Measurements from ENCODE around the gene PANK2.

PANK2 gene

DNA sequence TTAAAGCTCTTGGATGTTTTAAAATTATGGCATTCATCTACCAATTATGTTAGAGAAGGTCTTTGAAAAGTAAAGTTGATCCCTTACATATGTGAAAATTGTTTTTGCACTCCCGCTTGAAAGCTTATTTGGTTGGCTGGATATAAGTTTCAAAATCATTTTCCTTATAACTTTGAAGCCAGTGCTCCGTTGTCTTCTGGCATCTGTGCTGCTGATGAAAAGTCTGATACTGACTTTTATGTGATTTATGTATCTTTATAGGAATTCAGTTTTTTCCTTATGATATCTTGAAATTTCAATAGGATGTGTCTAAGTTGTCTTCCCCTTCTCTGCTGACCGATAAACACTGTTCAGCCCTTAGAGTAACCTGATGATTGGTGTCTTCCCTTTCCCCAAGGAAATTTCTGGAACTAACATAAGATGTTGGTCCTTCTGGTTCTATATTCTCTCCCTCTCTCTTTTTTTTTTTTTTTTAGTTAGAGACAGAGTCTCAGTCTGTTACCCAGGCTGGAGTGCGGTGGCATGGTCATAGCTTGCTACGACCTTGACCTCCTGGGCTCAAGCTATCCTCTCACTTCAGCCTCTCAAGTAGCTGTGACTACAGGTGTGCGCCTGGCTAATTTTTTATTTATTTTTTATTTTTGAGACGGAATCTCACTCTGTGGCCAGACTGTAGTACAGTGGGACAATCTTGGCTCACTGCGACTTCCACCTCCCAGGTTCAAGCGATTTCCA, 12.7 kb downstream of the PANK2 start:
- DNase-seq, result no peak

DNA sequence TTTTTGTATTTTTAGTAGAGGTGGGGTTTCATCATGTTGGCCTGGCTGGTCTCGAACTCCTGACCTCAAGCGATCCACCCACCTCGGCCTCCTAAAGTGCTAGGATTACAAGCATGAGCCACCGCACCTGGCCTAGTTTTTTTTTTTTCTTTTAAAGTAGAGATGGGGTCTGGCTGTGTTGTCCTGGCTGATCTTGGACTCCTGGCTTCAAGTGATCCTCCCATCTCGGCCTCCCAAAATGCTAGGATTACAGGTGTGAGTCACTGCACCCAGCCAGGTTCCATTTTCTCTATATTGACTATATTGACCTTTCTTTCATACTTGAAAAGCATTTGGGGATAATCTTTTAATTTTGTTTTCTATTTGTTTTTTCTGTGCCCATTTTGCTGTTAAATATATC, 13.3 kb downstream of the PANK2 start:
- no peak for DNase-seq

DNA sequence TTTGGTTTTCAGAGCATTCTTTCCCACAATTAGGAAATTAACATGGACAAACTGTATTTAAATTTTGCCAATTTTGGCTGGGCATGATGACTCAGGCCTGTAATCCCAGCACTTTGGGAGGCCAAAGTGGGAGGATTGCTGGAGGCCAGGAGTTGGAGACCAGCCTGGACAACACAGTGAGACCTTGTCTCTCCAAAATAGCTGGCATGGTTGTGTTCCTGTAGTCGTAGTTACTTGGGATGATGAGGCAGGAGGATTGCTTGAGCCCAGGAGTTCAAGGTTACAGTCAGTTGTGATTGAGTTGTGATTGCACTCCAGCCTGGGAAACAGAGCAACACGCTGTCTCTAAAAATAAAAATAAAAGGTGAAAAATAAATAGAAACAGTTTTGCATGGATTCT, 15.0 kb downstream of the PANK2 start:
- DNase-seq, result no peak

DNA sequence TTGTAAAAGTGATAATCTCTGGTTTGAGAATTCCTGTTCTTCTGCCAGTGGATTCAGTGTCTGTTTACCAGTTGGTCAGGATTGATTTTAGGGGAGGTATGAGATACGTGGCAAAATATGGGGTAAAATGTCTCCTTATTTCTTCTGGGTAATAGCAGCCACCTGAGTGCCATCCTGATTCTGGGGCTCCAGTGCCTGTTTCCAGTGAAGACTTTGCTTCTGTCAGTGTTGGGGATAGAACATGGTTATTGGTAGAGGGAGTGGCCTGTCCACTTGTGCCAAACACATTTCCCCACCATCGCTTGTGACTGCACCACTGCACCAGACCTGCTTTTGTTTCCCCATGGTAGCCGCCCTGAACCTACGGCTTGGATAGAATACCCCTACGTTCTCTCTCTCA, 15.7 kb downstream of the PANK2 start:
- DNase-seq, result no peak

DNA sequence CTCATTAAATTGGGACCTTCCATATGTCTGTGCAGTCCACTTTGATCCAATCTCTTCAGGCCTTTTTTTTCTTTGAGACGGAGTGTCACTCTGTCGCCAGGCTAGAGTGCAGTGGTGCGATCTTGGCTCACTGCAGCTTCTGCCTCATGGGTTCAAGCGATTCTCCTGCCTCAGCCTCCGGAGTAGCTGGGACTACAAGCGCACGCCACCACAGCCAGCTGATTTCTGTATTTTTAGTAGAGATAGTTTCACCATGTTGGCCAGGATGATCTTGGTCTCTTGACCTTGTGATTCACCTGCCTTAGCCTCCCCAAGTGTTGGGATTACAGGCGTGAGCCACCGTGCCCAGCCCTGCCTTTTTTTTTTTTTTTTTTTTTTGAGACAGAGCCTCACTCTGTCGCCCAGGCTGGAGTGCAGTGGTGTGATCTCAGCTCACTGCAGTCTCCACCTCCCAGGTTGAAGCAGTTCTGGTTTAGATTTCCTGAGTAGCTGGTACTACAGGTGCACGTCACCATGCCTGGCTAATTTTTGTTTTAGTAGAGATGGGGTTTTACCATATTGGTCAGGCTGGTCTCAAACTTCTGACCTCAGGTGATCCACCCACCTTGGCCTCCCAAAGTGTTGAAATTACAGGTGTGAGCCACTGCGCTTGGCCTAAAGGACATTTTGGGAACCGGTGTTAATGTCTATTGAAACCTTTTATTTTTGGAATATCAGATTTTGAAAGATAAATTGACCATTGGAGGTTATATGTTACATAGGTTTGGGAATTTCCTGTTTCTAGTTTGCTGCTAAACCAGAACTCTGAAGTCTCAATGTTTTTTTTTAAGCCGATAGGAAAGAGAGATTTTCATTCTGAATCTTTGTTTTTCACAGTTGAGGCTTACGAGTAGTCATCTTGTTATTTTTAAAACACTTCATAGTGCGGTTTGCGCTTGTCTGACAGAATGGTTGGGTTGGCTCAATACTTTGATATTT, 17.8 kb downstream of the PANK2 start:
- peak; percentile 59 for DNase-seq

DNA sequence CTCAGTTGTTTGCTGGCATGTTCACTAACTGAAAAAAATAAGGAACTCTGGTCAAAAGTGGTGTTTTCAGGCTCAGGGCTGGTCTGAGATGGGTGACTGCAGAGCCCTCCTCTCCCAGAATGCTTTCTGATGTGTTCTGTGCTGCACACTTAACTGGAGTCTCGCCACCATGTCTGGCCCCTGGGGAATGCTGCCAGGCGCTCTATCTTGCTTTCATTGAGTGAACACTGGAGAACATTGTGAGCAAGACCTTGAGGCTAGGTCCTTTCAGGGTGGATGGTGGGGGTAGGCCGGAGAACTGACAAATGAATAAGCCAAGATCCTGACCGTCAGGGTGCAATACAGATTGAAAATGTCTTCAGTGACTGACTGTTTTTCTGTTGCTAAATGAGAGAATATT, 19.5 kb downstream of the PANK2 start:
- DNase-seq, result no peak

DNA sequence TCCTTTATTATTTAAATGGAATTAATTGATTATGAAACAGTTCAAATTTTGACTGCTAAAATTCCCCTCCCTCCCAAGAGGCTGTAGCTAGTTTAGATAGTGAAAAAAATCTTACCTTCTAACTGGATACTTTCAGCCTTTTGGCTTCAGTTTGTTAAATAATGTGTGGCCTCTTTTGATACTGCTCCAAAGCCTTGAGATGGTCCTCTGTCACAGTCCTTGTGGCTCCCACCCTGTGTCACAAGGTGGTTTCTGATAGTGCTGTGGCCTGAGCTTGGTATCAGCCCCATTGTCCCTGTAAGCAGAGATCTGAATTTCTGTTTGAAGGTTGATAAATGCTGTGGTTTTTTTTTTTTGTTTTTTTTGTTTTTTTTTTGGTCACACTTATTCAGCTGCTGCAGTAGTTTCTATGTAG, 20.8 kb downstream of the PANK2 start:
- DNase-seq, result no peak

DNA sequence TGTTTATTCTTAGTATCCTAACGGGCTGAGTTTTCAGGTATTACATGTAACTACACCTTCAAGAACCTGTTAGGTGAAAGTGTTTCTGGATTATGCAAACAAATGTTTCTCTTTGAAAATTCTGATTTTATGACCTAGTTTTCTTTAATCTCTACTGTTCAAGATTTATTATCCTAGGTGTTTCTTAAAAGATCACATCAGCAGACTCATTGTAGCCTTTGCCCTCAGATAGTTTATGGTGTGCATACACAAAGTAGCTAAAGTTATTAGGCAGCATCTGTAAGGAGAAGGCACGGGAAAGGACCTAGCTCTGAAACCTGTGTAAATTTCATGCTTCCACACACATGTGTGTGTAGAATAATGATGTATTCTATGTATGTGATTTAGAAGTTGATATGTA, 21.7 kb downstream of the PANK2 start:
- DNase-seq, result no peak

DNA sequence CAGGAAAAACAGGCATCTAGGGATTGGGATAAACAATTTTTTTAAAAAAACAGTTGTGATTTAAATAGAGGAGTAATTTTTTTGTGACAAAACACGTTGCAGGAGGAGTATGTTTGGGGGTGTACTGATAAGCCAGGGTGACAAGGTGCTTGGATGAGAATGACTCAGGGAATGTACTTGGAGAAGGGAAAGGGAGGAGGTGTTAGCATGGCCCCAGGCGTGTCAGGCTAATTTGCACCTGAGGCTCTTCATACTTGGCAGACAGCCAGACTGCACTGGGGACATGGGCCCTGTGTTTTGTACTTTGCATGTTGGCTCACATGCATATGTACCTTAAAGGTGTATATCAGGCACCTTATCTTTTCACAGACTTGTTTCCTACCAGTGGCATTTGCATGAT, 22.8 kb downstream of the PANK2 start:
- DNase-seq, result no peak

DNA sequence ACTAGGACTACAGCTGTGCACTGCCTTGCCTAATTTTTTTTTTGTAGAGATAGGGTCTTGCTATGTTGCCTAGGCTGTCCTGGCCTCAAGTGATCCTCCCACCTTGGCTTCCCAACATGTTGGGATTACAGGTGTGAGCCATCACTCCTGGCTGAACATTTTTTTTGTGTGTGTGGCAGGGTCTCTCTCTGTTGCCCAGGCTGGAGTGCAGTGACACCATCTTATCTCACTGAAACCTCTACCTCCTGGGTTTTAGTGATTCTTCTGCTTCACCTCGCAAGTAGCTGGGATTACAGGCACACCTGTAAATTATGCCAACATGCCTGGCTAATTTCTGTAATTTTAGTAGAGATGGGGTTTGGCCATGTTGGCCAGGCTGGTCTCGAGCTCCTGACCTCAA, 25.3 kb downstream of the PANK2 start:
- DNase-seq, result no peak

DNA sequence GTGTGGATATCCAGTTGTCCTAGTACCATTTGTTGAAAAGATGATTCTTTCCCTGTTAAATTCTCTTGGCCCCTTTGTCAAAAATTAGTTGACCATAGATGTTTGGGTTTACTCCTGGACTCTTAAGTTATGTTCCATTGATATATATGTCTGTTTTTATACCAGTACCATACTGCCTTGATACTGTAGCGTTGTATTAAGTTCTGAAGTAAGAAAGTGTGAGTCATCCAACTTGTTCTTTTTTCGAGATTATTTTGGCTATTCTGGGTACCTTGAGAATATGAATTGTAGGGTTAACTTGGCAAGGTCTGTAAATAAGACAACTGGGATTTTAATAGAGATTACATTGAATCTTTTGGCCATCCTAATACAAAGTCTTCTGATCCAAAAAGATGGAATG, 26.5 kb downstream of the PANK2 start:
- DNase-seq, result no peak

DNA sequence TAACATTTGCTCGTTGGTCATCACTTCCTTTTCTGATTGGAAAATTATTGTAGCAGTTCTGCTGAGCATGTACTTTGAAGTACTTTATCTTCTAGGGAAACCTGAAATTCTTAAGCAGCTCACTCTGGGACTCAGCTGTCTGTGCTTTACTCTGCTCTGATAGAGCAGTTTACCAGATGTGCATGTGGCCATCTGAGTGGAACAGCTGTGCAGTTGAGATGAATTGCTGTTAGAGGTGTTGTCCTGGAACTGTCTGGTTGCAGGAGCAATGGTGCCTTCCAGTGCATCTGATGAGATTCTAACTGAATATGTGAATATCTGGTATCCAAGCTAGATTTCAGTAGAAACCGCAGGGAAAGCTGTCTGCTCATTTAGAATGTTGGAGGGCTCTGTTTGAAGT, 27.2 kb downstream of the PANK2 start:
- DNase-seq, result no peak

DNA sequence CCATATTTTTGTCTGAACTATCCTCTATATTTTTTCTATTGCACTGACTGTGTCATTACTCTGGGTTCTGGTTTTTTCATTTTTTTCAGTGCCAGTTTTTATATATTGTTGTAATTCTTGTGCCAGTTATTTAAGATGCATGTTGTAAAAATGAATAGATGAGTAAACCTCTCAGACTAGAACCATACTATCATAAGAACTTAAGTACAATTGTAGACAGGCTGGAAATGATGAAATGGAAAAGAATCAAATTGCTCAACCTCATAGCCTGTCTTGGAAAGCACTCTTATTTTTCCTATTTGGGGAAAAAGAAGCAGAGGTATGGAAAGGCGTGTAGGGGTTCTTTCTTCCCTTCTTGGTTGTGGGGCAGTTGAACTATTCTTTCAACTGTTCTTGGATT, 30.2 kb downstream of the PANK2 start:
- DNase-seq, result no peak

DNA sequence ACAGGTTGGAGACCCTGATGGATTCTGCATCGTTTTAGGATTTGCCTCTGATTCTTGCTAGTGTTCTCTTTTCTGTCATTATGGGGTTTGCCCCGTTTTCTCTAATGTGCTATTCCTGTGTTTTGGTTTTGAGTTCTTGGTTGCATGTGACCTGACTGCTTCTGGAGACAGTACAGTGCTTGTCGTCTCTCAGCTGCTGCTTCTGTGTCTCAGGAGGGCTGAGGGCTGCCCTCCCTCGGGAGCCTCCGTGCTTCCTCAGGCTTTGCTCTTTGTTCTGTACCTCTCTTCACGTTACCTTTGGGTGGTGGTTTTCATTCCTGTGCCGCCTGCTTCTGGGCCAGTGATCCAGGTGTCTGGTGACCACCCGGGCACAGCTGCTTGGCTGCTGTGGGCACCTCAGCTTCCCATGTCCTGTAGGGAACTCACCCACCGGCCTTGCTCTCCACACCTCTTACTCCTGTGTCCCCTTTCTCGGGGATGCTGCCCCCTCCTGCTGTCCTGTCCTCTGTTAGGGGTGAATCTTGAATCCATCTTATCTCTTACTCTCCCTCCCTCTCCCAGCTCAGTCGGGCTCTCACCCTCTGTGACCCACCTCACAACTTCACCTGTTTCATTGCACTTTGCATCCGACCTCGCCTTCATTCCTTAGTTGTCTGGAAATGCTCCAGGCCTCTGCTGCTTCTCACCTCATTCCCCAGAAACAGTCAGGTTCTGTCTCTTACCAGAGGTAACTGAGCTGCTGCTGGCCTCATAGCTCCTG, 33.2 kb downstream of the PANK2 start:
- no peak for DNase-seq

DNA sequence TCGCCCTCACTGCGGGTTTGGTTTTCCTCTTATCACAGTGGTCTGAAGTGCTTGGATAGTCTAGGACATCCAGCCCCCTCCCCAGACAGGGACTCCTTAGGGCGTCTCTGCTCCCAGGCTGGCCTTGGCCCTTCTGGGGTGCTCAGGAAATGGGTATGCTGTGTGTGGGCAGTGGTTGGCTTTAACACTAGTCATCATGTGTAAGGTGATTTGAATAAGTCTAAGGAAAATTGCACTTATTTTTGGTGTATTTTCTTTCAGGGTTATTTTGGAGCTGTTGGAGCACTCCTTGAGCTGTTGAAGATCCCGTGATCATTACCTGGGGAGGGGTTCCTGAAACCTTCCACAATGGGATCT, 33.8 kb downstream of the PANK2 start:
- no peak for DNase-seq

DNA sequence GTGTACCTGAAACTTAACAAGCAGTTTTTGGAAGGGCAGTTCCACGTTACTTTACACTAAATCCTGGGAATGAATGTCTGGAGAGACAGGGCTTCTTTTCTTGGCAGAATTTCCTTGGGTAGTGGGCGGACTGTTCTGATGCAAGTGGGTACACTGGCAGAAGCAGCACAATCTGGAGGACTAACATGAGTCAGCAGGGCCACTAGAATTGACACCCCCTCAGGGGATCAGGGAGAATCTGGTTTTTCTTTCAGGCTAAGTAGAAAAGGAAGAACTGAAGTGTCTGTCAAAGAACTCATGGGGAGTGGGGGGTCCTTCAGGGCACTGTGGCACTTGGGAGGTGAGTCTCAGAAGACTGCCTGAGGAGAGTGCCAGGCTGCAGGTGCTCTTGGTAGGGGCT, 34.6 kb downstream of the PANK2 start:
- DNase-seq, result no peak

DNA sequence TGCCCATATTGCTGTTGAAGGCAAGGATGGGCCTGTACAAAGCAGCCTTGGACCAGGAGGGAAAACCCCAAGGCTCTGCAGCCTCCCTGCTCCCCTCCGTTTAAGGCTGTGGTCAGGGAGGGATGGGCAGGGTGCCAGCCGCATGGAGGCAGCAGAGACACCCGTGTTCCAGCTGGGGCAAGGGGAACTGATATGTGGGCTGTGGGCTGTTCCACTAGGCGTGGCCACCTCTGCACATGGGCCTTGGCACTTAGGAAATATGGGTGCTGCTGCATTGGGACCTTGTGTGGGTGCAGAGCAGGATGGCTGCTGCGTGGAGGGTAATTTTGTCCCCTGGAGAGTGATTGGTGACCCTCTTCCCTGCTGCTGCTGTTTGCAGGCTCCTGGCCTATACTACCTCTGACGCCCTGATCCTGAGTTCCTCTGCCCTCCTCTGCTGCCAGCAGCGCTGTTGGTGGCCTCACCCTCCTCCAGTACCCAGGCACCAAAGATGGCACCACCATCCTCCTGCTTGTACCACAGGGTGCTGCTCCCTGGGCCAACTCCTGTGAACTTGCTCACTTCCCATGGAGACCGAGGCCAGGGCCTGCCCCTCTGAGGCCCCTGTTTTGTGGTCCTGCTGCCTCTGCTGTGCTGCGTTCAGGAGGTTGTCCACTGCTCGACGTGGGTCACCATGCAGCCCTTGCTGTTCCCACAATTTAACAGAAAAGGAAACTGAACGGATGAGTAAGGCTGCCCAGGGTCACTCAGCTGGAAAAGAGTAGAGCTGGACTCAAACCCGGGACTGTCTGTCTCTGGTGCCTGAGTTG, 35.3 kb downstream of the PANK2 start:
- DNase-seq, result no peak

DNA sequence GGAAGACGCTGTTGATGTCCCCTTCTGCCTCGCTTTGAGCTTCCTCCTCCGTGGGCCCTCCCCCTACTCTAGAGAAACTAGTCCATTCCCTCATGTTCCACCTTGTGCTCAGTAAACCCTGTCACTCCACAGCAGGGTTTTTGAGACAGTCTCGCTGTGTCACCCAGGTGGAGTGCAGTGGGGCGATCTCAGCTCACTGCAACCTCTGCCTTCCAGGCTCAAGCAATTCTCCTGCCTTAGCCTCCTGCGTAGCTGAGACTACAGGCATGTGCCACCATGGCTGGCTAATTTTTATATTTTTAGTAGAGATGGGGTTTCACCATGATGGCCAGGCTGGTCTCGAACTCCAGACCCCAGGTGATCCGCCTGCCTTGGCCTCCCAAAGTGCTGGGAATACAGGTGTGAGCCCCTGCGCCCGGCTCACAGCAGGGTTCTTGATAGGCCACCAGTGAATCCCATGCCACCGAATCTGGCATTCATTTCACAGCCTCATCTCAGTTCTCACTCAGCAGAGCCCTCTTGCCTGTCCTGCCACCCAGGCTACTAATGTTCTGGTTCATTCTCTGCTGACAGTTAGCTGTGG, 36.0 kb downstream of the PANK2 start:
- no peak for DNase-seq

DNA sequence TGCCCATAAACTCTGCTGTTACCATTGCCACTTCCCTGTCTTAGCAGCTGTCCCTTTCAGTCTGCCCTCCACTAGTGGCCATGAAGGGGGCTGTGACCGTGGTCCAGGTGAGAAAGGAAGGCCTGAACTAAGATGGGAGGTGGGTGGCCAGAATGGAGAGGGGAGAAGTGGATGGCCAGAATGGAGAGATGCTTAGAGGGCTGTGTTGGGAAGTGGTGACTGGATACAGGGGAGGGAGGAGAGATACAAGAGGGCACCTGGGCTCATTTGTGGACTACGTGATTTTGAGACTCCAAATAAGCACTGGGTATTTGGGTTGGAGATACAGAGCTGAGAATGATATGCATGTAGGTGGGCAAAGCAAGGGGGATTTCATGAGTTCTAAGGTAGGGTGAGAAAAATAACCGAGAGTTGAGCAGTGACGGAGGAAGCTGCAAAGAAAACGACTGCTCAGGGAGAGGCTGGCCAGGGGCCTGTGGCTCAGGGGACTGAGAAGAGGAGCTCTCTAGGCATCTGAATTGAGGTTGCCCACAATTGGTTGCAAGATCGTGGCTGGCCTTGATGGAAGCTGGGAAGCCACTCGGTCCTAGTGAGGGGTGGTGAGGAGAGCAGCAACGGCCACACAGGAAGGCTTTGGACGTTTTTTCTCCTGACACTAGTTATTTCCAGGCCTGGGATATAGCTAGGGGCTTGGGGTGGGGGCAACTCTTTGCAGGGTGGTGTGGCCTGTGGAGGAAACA, 36.9 kb downstream of the PANK2 start:
- no peak for DNase-seq

DNA sequence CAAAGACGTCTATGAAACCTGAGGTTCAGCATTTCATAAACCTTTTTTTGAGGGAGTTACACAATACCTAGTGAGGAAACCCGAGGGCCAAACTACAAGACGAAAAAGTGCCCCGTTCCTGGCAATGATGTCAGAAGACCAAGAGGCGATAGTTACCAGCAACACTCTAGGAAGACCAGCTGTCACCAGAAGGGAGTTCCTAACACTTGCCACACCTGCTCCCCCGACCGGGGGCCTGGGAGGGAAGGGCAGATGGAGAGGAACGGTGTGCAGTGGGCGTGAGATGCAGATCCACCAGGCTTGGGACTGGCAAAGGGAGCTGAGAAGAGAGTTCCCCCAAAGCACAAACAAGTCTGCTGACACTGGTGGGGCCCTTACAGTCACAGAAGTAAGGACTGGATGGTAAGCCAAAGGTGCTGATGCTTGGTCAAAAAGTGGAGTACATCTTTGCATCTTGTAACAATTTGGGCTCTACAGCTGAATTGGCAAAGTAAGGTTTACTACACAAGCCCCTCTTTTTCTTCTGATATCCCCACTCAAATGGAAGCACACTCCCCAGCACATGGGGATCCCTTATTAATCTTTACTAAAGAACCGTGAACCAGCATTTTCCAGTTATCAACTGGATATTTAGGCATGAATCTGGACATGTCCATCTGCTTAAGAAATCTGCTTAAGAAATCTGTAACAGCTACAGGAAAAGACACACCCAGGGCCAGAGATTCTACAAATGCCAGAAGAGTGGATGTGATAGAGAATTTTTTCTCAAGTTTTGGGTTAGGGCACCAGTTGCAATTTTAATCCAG, 38.5 kb downstream of the PANK2 start:
- no peak for DNase-seq

DNA sequence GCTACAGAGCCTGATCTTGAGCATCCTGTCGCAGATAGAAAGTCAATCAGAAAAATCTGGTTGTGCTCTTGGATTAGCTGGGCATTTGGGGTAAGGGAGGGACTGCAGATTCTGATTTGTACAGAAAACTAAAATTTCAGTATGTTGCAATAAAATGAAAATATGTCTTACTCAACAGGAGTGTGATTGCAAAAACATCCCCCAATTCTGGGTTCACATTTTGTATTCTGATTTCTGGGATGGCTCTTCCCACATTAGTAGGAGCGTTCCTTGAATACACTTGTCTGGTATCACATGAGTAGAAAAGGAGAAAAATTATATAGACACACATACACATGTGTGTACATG, 40.5 kb downstream of the PANK2 start:
- no peak for DNase-seq

Measured in activated naive CD4-positive, alpha-beta T cell treated with Interleukin-2 at 50 U/mL for 16 hours (primary cell).